GM18502 (cell line): Measurements from ENCODE around the gene RPS28.
A peak's percentile ranks its signal among the peaks of the same experiment; 100 is the strongest.
"Not testable (repeated sequence)": the region's sequence is repeated elsewhere in the genome, so short reads cannot be mapped to it uniquely, and the experiment has no call there.

Experiments used
- ATAC-seq: cut with Tn5 transposase; IDR thresholded peaks from one replicate; pipeline ENCODE4 v1.9.1; 2021; ENCODE audit warnings: mild to moderate bottlenecking; ENCODE audit not compliant: unreplicated experiment, poor library complexity

The RPS28 gene

DNA sequence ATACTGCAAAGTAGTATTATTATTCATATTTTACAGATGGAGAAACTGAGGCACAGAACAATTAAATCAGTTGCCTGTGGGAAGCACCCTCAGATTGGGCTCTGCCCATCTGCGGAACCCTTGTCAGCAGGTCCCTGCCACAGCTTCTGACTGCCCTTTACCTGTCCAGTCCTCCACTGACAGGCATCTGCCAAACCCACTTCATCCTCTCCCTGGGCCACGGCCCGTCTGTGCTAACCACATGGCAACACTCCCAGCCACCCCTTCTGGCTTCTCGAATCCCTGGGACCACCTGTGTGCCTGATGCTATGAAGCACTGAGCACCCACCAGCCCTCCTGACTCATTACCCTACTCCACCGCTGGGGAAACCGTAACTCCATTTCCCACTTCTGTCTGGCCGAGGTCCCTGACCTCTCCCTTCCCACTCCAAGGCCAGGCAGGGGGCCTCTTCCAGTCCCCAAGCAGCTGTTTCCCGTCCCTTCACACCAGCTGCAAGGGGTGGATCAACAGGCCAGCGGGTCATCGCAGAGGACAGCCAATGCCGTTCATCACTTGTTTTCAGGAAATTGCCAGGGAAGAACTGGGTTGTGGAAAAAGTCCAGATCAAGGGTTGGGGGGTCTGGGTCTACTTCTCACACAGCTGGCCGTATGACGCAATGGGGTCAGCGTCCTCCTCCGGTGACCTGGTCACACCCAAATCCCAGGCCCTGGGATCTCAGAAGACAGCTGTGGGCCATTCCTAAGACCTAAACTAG lies 19.2 kb downstream of the RPS28 start:
- no peak for ATAC-seq

DNA sequence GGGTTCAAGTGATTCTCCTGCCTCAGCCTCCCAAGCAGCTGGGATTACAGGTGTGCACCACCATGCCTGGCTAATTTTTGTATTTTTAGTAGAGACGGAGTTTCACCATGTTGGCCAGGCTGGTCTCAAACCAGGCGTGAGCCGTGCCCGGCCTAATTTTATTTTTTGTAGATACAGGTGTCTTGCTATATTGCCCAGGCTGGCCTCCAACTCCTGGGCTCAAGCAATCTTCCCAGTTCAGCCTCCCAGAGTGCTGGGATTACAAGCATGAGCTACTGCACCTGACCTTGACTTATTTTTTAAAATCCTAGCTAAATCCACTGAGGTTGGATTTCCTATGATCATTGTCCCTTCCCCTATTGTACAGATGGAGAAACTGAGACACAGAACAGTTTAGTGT lies 20.2 kb downstream of the RPS28 start:
- ATAC-seq: not testable (repeated sequence)

DNA sequence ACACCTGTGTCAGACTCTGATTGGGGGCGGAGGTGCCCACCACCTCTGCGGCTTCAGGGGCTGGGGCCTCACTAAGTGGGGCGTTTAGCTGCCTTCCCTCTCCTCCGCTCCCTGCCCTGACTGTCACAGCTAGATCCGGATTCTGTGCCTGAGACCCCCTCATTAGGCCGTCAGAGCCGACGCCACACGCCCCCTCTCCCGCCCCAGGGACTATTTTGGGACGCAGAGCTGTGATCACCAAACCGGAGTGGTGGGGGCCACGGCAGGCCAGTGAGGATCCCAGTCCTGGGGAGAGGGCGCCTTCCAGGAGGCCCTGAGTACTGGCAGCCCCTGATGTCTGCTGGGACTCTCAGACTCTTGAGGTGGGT lies 21.0 kb downstream of the RPS28 start:
- no peak for ATAC-seq

DNA sequence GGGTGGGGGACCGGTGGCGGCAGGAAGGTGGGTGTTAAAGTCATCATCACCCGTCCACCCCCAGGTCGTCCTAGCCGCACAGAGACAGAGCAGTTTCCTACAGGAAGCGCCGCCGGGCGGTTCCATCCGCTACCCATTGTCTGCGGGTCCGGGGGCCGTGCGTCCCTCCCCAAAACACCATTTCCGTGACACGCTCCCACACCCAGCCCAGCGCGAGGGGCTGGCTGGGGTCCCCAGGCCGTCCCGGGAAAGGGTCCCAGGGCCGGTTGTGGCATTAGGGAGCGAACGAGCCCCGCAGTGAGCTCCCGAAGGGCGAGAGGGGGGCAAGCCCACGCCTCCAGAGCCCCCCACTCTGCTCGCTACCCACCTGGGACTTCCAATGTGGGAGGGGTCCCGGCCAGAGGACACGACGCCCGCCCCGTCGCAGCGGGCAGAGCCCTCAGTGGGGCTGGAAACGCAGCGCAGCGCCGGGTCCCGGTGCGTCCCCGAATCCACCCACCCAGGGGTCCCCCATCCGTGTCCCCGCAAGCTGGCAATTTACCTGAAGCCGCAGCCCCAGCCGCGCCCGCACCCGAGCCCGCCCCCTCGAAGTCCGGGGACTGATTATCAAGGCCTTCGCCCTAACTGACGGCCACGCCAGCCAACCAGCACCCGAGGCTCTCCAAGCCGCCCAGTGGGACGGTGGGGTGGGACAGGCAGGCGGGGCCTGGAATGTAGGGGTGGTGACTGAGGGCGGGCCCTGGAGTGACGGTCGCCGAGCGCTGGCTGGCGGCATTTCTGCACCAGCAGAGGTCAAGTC lies 21.6 kb downstream of the RPS28 start, which contains the start of gene KANK3:
Gene KANK3, minus strand, starts transcription at position 579 of the 799 bp plus-strand sequence. CDS start 5,434 bp downstream, outside the sequence.
- ATAC-seq: peak; percentile 88

DNA sequence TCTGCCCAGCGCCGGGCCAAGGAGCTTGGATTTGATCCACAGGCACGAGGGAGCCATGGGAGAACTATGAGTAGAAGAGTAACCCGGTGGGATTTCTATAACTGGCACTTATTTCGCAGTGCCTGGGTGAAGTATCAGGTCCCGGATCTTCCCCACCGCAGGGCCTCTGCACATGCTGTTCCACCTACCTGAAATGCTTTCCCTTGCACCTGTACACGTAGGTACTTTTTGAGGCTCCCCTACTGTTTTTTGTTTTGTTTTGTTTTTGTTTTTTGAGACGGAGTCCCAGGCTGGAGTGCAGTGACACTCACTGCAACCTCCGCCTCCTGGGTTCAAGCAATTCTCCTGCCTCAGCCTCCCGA lies 22.2 kb downstream of the RPS28 start:
- ATAC-seq: no peak

DNA sequence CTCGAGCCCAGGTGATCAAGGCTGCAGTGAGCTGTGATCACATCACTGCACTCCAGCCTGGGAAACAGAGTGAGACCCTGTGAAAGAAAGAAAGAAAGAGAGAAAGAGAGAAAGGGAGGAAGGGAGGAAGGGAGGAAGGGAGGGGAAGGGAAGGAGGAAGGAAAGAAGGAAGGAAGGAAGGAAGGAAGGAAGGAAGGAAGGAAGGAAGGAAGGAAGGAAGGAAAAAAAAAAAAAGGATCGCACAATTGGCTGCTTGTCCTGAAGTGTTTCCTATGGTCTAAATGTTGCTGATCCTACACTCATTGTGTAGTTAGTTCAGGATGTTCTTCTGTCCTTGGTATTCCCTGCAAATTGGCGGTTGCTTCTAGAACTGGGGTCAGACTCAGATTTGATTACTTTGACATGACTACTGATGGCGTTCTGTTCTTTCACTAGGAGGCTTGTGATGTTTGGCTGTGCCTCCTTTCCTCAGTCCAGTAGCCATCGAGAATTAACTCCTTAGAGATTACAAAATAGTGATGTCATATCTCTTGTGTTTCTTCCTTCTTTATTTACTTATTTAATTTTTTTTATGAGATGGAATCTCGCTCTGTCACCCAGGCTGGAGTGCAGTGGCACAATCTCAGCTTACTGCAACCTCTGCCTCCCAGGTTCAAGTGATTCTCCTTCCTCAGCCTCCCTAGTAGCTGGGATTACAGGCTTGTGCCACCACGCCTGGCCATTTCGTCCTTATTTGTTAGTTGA lies 28.5 kb downstream of the RPS28 start:
- ATAC-seq: not testable (repeated sequence)

DNA sequence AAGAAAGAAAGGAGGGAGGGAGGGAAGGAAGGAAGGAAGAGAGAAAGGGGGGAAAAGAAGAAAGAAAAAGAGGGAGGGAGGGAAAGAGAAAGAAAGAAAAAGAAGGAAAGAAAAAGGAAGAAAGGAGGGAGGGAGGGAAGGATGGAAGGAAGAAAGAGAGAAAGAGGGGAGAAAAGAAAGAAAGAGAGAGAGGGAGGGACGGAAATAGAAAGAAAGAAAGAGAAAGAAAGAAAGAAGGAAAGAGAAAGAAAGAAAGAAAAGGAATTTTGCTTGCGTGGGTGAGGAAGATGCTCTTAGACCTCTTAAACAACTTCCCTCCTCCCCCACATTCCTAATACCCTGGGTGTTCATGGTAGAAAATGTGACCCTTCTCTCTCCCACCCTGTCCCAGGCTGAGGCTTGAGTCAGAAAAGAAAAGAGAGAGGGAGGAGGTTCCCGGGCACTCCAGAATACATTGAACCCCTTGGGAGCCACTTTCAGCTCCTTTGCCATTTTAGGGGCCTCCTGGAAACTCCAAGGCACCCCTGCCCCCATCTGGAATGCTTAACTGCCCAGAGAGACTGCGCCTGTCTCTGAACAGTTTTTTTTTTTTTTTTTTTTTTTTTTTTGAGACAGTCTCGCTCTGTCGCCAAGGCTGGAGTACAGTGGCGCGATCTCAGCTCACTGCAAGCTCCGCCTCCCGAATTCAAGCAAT lies 31.0 kb downstream of the RPS28 start:
- ATAC-seq: no peak

DNA sequence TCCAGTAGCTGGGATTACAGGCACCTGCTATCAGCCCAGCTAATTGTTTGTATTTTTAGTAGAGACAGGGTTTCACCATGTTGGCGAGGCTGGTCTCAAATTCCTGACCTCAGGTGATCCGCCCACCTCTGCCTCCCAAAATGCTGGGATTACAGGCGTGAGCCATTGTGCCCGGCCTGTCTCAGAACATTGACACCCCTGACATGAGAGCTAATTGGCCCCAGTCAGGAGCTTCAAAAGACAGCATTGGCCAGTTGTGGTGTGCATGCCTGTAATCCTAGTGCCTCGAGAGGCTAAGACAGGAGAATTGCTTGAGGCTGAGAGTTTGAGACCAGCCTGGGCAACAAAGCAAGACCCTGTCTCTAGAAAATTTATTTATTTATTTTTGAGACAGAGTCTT lies 31.5 kb downstream of the RPS28 start:
- not testable (repeated sequence) for ATAC-seq

DNA sequence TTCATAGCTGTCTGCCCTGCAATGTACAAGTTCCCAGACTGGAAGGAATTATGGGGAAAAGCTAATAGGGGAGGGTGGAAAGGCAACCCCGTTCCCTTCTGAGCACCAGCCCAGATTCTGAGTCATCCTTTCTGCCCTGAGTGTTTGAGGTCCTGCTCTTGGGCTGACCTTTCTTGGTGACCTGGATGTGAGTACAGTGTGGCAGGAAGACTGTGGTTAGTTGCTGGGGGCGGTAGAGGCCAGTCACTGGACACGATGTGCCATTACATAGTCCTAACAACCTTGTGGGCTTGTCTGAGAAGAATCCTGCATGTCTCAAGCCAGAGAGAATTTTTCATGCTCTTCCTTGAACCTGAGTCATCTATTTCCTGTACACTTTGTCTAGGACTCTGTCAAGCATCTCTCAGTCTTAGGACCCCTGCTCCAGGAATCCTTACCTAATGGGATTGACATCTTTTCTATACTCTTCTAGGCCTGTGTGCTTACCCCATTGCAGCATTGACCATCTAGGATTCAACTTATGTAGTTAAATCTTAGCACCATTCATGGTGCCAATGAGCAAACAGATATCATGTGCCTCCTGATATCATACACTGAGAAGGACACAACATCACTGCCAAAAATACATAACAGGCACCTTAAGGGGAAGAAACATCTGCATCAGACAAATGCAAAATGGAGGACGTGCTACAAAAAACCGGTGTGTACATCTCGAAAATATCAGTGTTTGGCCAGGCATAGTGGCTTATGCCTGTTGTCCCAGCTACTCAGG lies 34.5 kb downstream of the RPS28 start:
- ATAC-seq: no peak

DNA sequence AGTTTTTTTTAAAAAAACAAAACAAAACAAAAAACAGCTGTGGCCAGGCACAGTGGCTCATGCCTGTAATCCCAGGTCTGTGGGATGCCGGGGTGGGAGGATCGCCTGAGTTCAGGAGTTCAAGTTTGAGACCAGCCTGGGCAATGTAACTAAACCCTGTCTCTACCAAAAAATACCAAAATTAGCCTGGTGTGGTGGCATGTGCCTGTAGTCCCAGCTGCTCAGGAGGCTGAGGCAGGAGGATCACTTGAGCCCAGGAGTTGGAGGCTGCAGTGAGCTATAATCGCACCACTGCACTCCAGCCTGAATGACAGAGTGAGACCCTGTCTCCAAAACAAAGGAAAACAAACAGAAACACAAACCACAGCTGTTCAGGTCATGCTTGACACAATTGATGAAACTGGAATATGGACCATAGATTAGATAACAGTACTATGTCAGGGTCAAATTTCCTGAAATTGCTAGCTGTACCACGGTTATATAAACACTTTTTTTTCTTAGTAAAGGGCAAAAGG lies 35.8 kb downstream of the RPS28 start:
- no peak for ATAC-seq

DNA sequence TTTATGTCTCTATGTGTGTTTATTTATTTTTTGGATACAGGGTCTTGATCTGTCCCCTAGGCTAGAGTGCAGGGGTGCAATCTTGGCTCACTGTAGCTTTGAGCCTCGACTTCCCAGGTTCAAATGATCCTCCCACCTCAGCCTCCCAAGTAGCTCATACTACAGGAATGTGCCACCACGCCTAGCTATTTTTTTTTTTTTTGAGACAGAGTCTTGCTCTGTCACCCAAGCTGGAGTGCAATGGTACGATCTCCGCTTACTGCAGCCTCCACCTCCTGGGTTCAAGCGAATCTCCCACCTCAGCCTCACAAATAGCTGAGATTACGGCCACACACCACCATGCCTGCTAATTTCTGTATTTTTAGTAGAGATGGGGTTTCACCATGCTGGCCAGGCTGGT lies 37.7 kb downstream of the RPS28 start:
- no peak for ATAC-seq

DNA sequence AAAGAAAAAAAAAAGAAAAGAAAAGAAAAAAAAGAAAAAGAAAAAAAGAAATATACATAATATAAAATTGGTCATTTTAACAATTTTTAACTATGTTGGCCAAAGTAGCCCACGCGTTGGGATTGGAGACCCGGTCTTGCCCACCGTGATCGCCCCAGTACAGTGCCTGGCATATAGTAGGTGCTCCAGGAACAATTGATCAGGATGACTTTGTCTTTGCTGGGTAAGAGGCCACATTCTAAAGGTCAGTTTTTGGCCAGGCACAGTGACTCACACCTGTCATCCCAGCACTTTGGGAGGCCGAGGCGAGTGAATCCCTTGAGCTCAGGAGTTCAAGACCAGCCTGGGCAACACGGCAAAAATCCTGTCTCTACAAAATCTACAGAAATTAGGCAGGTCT lies 38.9 kb downstream of the RPS28 start:
- no peak for ATAC-seq

DNA sequence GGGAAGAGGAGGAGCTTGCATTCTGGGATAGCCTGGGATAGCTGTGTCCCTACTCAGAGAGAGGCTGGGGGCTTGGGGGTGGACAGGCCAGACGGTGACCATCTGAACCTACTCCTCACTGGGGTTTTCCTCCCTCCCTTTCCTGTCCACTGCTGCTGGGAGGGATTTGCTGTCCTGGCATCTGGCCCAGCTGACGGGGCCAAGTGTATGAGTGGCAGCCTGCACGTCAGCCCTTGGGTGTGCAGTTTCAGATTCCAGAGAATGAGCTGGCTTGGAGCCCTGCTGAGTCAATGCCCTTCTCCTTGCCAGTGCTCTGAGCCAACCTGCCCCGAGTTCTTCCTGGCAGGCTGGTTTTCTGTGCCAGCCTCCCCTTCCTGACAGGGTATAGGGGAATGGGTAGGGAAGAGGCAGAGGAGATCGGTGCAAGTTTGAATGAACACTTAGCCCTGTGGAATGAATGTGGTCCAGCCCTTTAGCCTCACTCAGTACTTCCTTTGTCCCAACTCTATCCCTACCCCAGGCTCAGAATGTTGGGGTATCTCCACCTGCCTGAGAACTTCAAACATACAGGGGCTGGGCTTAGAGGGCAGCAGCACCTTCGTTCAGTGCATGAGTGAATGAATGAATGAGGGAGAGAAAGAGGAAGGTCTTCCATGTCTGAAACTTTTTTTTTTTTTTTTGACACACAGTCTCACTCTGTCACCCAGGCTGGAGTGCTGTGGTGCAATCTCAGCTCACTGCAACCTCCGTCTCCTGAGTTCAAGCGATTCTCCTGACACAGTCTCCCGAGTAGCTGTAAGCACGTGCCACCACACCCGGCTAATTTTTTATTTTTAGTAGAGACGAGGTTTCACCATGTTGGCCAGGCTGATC lies 40.9 kb downstream of the RPS28 start:
- no peak for ATAC-seq

DNA sequence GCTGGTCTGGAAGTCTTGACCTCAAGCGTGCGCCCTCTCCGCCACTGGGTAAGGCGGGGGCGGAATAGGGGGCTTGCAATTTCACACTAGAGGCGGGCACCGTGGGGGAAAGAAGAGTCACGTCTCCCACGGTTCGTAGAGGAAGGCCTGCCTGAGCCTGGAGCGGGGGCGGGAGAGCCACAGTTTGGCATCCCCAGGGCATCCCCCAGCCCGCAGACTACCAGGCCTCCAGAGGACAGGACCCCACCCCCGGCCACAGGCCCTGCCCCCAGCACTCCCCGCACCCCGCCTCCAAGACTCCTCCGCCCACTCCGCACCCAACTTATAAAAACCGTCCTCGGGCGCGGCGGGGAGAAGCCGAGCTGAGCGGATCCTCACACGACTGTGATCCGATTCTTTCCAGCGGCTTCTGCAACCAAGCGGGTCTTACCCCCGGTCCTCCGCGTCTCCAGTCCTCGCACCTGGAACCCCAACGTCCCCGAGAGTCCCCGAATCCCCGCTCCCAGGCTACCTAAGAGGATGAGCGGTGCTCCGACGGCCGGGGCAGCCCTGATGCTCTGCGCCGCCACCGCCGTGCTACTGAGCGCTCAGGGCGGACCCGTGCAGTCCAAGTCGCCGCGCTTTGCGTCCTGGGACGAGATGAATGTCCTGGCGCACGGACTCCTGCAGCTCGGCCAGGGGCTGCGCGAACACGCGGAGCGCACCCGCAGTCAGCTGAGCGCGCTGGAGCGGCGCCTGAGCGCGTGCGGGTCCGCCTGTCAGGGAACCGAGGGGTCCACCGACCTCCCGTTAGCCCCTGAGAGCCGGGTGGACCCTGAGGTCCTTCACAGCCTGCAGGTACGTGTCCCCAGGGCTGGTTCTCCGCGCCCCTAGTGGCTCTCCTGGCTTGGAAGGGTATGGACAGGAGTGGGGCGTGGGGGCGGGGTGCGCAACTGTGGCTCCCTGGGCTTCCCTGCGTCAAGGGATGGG lies 42.8 kb downstream of the RPS28 start, which contains the start of gene ANGPTL4:
Gene ANGPTL4, plus strand, starts transcription at position 353 of the 969 bp plus-strand sequence. Its CDS starts 167 bp downstream, at position 520.
- ATAC-seq: no peak

DNA sequence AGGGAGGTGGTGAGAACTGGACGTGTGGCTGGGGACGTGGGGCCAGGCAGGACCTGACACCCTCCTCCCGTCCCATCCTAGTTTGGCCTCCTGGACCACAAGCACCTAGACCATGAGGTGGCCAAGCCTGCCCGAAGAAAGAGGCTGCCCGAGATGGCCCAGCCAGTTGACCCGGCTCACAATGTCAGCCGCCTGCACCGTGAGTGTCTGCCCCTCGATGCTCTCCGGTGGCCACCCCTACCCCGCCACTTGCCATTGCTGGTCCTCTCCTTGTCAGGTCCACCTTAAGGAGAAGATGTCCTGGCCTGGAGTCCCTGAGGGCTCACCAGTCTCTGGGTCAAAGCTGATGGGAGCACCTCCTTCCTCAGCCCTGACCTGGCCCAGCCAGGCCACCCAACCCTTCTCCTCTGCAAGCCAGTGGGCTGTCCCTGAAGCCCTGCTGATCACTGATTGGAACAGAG lies 44.9 kb downstream of the RPS28 start:
- no peak for ATAC-seq

DNA sequence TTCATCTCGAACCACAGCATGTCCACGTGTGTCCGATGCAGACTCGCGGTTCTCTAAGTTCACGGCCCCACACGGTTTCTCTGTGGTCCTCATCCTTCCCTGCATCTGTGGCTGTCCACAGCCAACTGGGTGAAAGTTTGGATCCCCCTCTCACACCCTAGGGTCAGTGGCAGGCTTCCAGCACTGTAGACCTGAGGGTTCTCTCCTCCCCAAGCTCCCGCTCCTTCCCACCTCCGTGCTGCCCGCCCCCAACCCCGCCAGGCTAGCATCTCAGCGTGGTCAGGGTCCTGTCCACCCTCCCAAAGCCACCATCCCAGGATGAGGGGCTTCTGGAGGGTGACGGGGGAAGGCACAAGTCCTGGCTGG lies 45.6 kb downstream of the RPS28 start:
- no peak for ATAC-seq

DNA sequence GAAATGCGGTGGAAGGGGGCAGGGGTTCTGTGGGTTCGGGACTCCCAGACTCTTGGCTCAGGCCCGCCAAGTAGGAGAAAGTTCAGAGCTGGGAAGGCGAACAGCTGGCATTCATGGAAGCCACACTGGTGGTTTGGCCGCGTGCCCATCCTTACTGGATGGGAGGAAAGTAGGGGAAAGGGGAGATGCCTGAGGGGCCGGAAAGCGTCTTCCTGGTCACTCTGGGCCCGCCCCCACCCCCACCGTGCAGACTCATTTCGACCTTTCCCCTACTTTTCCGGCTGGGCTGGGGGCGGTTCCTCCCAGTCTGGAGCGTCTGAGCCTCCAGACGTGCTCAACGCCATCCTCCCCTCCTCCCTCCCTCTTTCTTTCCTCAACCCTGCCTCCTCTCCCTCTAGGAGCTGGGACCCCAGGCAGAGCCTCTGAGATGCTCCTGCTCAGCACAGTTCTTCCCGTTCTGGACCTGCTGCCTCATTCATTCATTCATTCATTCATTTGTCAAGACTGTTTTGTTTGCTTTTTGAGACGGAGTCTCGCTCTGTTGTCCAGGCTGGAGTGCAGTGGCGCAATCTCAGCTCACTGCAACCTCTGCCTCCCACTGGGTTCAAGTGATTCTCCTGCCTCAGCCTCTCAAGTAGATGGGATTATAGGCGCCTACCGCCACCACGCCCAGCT lies 46.2 kb downstream of the RPS28 start:
- ATAC-seq: no peak
